HCT116 (cell line): ENCODE results near the gene PDLIM4. TPM values are rescaled to one million over a fixed set of nuclear protein-coding genes. Genes with fewer than 3 reads are reported as not detected.

Experiments used
- ATAC-seq: fragments of 200-7000 bp; cut with Tn5 transposase; 2 replicates; pipeline ENCODE4 v1.9.1; 2020; ENCODE audit warnings: mild to moderate bottlenecking, moderate library complexity
- BruUV-seq: library from RNA; stranded (reverse); fragments of 400-500 nt; replicated peaks from 2 replicates; lab custom pipeline; 2021; lab: Mats Ljungman, UMichigan
- CTCF ChIA-PET: fragments of 300-600 bp; sonication (Branson Sonifier 250); formaldehyde crosslinking; loops from one replicate; lab custom pipeline; 2021; ENCODE audit warnings: antibody characterized with exemption; lab: Charles Lee
- POLR2A ChIA-PET: fragments of 300-600, 350-600 bp; sonication (Branson Sonifier 250); formaldehyde crosslinking; loops from one replicate; lab custom pipeline; 2021; ENCODE audit warnings: antibody characterized with exemption; lab: Charles Lee
- RAD21 ChIA-PET, 2 experiments: fragments of 300-600 bp; sonication (Branson Sonifier 250); formaldehyde crosslinking; loops; one replicate each; lab custom pipeline; 2023; ENCODE audit warnings: low total read pairs in 2 of 2; ENCODE audit not compliant: uncharacterized antibody in 2 of 2, unreplicated experiment in 2 of 2, low non-redundant PET in 1 of 2; lab: Charles Lee
- DNase-seq: peaks from one replicate; pipeline ENCODE4 v3.0.0-alpha.2; 2010; ENCODE audit warnings: low read depth, low spot score
- H2AFZ ChIP-seq: fragments of 200-600 bp; shearing (Covaris generic), sonication (generic); 2 replicates; pipeline ENCODE4 v1.6.1; 2017; ENCODE audit warnings: low read depth, mixed run types, mixed read lengths, antibody characterized with exemption, low read length; ENCODE audit not compliant: poor library complexity, severe bottlenecking
- H3K27ac ChIP-seq: 2 replicates; pipeline ENCODE4 v1.5.1; 2012; ENCODE audit warnings: low read depth, low read length
- H3K27me3 ChIP-seq: fragments of 200-600 bp; sonication (generic); 2 replicates; pipeline ENCODE4 v1.6.1; 2016; ENCODE audit warnings: mixed run types, low read length, mixed read lengths; ENCODE audit not compliant: insufficient read depth
- H3K36me3 ChIP-seq, 2 experiments: fragments of 200-500 bp in 1 of 2; fragments of 200-600 bp in 1 of 2; sonication (Bioruptor generic) in 1 of 2; sonication (generic) in 1 of 2; 2 replicates each; pipeline versions ENCODE4 v1.5.1 to v1.6.1; 2014 to 2016; ENCODE audit warnings: low read length in 2 of 2, inconsistent platforms in 1 of 2, mixed read lengths in 1 of 2, mixed run types in 1 of 2; ENCODE audit not compliant: insufficient read depth in 2 of 2, control insufficient read depth in 1 of 2
- H3K4me1 ChIP-seq, 2 experiments: fragments of 200-600 bp in 1 of 2; sonication (generic) in 1 of 2; 2 replicates each; pipeline versions ENCODE4 v1.5.1 to v1.6.1; 2012 to 2017; ENCODE audit warnings: low read length in 2 of 2, inconsistent platforms in 1 of 2, mild to moderate bottlenecking in 1 of 2, mixed read lengths in 1 of 2, mixed run types in 1 of 2, moderate library complexity in 1 of 2; ENCODE audit not compliant: insufficient read depth in 2 of 2, control insufficient read depth in 1 of 2
- H3K4me2 ChIP-seq: fragments of 200-600 bp; sonication (generic); 2 replicates; pipeline ENCODE4 v1.6.1; 2017; ENCODE audit warnings: mixed run types, low read length, mixed read lengths
- H3K4me3 ChIP-seq, 2 experiments: fragments of 200-600 bp in 1 of 2; sonication (generic) in 1 of 2; replicated peaks in 1 of 2; 2 replicates each; pipeline ENCODE4 v1.5.1; 2011 to 2016; ENCODE audit warnings: low read length in 2 of 2, control low read depth in 1 of 2, low read depth in 1 of 2, mild to moderate bottlenecking in 1 of 2, mixed read lengths in 1 of 2, mixed run types in 1 of 2
- H3K79me2 ChIP-seq: fragments of 200-600 bp; sonication (generic); 2 replicates; pipeline ENCODE4 v1.6.1; 2017; ENCODE audit warnings: mild to moderate bottlenecking, mixed run types, low read length, moderate library complexity, mixed read lengths; ENCODE audit not compliant: insufficient read depth
- H3K9ac ChIP-seq: fragments of 200-600 bp; sonication (generic); 2 replicates; pipeline ENCODE4 v1.6.1; 2016; ENCODE audit warnings: low read length, mixed read lengths
- H3K9me2 ChIP-seq: fragments of 200-600 bp; sonication (generic), shearing (Covaris generic); 2 replicates; pipeline ENCODE4 v1.6.1; 2017; ENCODE audit warnings: mixed run types, mild to moderate bottlenecking, moderate library complexity; ENCODE audit not compliant: insufficient read depth
- H3K9me3 ChIP-seq, 2 experiments: fragments of 200-500 bp in 1 of 2; fragments of 200-600 bp in 1 of 2; sonication (Bioruptor generic) in 1 of 2; sonication (generic) in 1 of 2; 2 replicates each; pipeline ENCODE4 v1.6.1; 2014 to 2017; ENCODE audit warnings: low read length in 2 of 2, mixed read lengths in 2 of 2, inconsistent platforms in 1 of 2, low read depth in 1 of 2, mild to moderate bottlenecking in 1 of 2, mixed run types in 1 of 2, moderate library complexity in 1 of 2; ENCODE audit not compliant: control insufficient read depth in 1 of 2, insufficient read depth in 1 of 2
- H4K20me1 ChIP-seq: fragments of 200-600 bp; sonication (generic), shearing (Covaris generic); 2 replicates; pipeline ENCODE4 v1.6.1; 2017; ENCODE audit warnings: mixed run types, mild to moderate bottlenecking, moderate library complexity; ENCODE audit not compliant: insufficient read depth
- CEBPB ChIP-seq: IDR thresholded peaks from 2 replicates; pipeline ENCODE4 v1.6.1; 2012; ENCODE audit warnings: low read depth
- ELF1 ChIP-seq: IDR thresholded peaks from 2 replicates; pipeline ENCODE4 v1.6.1; 2012; ENCODE audit warnings: low read depth, borderline replicate concordance
- EZH2phosphoT487 ChIP-seq: fragments of 200-600 bp; IDR thresholded peaks from 2 replicates; pipeline ENCODE4 v1.6.1; 2018; ENCODE audit warnings: antibody characterized with exemption, borderline replicate concordance
- JUND ChIP-seq: IDR thresholded peaks from 2 replicates; pipeline ENCODE4 v1.6.1; 2012
- POLR2AphosphoS5 ChIP-seq: IDR thresholded peaks from 2 replicates; pipeline ENCODE4 v1.6.1; 2011; ENCODE audit warnings: mild to moderate bottlenecking, low read depth, low read length, moderate library complexity
- RAD21 ChIP-seq: IDR thresholded peaks from 2 replicates; pipeline ENCODE4 v1.6.1; 2012; ENCODE audit warnings: low read depth, mild to moderate bottlenecking
- REST ChIP-seq: IDR thresholded peaks from 2 replicates; pipeline ENCODE4 v1.6.1; 2012; ENCODE audit warnings: low read depth
- SIN3A ChIP-seq: IDR thresholded peaks from 2 replicates; pipeline ENCODE4 v1.6.1; 2012; ENCODE audit warnings: low read depth
- SRF ChIP-seq: IDR thresholded peaks from 2 replicates; pipeline ENCODE4 v1.6.1; 2012; ENCODE audit warnings: low read depth
- TCF7L2 ChIP-seq: IDR thresholded peaks from 2 replicates; pipeline ENCODE4 v1.7.0; 2011; ENCODE audit warnings: borderline replicate concordance, inconsistent platforms; ENCODE audit not compliant: insufficient read depth, insufficient read length; ENCODE audit errors: extremely low read depth
- YY1 ChIP-seq: IDR thresholded peaks from 2 replicates; pipeline ENCODE4 v1.6.1; 2011; ENCODE audit warnings: low read length, low read depth, moderate library complexity, mild to moderate bottlenecking; ENCODE audit not compliant: insufficient replicate concordance; ENCODE audit errors: extremely low read depth
- ZBTB33 ChIP-seq: IDR thresholded peaks from 2 replicates; pipeline ENCODE4 v1.6.1; 2011; ENCODE audit warnings: mild to moderate bottlenecking, low read length, moderate library complexity; ENCODE audit not compliant: insufficient replicate concordance; ENCODE audit errors: extremely low read depth
- ZFX ChIP-seq: fragments of 450-650 bp; IDR thresholded peaks from 2 replicates; pipeline ENCODE4 v1.6.1; 2017
- ZNF274 ChIP-seq: fragments of 200-500 bp; sonication (Bioruptor generic); IDR thresholded peaks from 2 replicates; pipeline ENCODE4 v1.6.1; 2014; ENCODE audit warnings: mild to moderate bottlenecking, low read depth, low read length, inconsistent platforms
- intact Hi-C: fragments of 100-400 bp; cut with micrococcal nuclease; formaldehyde crosslinking; loops from 2 replicates; pipeline ENCODE4 v1.10.0; 2022
- total RNA-seq: library from RNA; stranded (reverse); gene quantifications from one replicate; pipeline ENCODE4 v1.2.1, GENCODE V29; 2021; ENCODE audit not compliant: unreplicated experiment
- TF ChIP-seq, protein P1 (sequence below), 3 experiments: fragments of 200-600 bp in 1 of 3; sonication (generic) in 1 of 3; IDR thresholded peaks in 2 of 3; conservative IDR thresholded peaks in 1 of 3; 2 replicates each; pipeline ENCODE4 v1.5.1; 2012 to 2017; ENCODE audit warnings: low read depth in 2 of 3, low read length in 2 of 3, antibody characterized with exemption in 1 of 3, borderline replicate concordance in 1 of 3, control low read depth in 1 of 3, mild to moderate bottlenecking in 1 of 3, mixed read lengths in 1 of 3, mixed run types in 1 of 3, moderate library complexity in 1 of 3; ENCODE audit not compliant: insufficient read depth in 1 of 3

Gene PDLIM4
- total RNA-seq, 1 experiment from 2014 or later, result not detected

- CTCF ChIA-PET, result no interaction called here
- TF ChIP-seq YY1, result no peak
- no peak for TF ChIP-seq REST
- TF ChIP-seq ZNF274, result no peak
- no peak for TF ChIP-seq SIN3A
- TF ChIP-seq RAD21, result no peak
- TF ChIP-seq JUND, result no peak
- TF ChIP-seq TCF7L2, result no peak
- TF ChIP-seq SRF, result no peak
- TF ChIP-seq EZH2phosphoT487, result no peak
- TF ChIP-seq ZBTB33, result no peak
- TF ChIP-seq POLR2AphosphoS5, result no peak
- TF ChIP-seq ELF1, result no peak
- no peak for TF ChIP-seq CEBPB
- no peak for TF ChIP-seq ZFX
- TF ChIP-seq, protein P1, sequence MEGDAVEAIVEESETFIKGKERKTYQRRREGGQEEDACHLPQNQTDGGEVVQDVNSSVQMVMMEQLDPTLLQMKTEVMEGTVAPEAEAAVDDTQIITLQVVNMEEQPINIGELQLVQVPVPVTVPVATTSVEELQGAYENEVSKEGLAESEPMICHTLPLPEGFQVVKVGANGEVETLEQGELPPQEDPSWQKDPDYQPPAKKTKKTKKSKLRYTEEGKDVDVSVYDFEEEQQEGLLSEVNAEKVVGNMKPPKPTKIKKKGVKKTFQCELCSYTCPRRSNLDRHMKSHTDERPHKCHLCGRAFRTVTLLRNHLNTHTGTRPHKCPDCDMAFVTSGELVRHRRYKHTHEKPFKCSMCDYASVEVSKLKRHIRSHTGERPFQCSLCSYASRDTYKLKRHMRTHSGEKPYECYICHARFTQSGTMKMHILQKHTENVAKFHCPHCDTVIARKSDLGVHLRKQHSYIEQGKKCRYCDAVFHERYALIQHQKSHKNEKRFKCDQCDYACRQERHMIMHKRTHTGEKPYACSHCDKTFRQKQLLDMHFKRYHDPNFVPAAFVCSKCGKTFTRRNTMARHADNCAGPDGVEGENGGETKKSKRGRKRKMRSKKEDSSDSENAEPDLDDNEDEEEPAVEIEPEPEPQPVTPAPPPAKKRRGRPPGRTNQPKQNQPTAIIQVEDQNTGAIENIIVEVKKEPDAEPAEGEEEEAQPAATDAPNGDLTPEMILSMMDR (IDR thresholded peaks at IDR 0.05 in 2 of 3, conservative IDR thresholded peaks at IDR 0.05 in 1 of 3; ENCODE audit: borderline replicate concordance in 1 of 3, insufficient read depth in 1 of 3, low read depth in 2 of 3, low read length in 2 of 3), result no peak
- TF ChIP-seq, all 23 proteins: peak for 0
Observed at GRCh38 chr5:132308701-132309100, 51.2 kb downstream of the PDLIM4 start.

More at GRCh38 chr5:132308701-132309100, 51.2 kb downstream of the PDLIM4 start:
- no peaks in the 10 kb centered on the region for H4K20me1 ChIP-seq
- H3K9me2 ChIP-seq, result no peaks in the 10 kb centered on the region
- H3K4me1 ChIP-seq, result no peaks in the 10 kb centered on the region
- no peak overlapping the region for H3K4me2 ChIP-seq
- no peak overlapping the region for H2AFZ ChIP-seq
- ATAC-seq (no peak), DNase-seq (no peak)
- no peaks in the 10 kb centered on the region for H3K27me3 ChIP-seq
- no peak overlapping the region for H3K27ac ChIP-seq
- POLR2A ChIA-PET, result no interaction called here
- no peaks in the 10 kb centered on the region for H3K9me3 ChIP-seq
- no TSS peak for BruUV-seq
- H3K36me3 ChIP-seq, result no peaks in the 10 kb centered on the region
- intact Hi-C loops, result no loop called here
- no peaks in the 10 kb centered on the region for H3K79me2 ChIP-seq
- no peak overlapping the region for H3K4me3 ChIP-seq
- no peak overlapping the region for H3K9ac ChIP-seq
- RAD21 ChIA-PET, result no interaction called here
